ENCODE results near the gene IRF5.

IRF5 gene

GRCh38 chr7:128891942-128892269 lies 45.8 kb upstream of the IRF5 start:
- TF ChIP-seq ZFX (IDR thresholded peaks at IDR 0.05; ENCODE audit: borderline replicate concordance), result no peak
- TF ChIP-seq, protein P1, sequence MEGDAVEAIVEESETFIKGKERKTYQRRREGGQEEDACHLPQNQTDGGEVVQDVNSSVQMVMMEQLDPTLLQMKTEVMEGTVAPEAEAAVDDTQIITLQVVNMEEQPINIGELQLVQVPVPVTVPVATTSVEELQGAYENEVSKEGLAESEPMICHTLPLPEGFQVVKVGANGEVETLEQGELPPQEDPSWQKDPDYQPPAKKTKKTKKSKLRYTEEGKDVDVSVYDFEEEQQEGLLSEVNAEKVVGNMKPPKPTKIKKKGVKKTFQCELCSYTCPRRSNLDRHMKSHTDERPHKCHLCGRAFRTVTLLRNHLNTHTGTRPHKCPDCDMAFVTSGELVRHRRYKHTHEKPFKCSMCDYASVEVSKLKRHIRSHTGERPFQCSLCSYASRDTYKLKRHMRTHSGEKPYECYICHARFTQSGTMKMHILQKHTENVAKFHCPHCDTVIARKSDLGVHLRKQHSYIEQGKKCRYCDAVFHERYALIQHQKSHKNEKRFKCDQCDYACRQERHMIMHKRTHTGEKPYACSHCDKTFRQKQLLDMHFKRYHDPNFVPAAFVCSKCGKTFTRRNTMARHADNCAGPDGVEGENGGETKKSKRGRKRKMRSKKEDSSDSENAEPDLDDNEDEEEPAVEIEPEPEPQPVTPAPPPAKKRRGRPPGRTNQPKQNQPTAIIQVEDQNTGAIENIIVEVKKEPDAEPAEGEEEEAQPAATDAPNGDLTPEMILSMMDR (IDR thresholded peaks at IDR 0.05), result no peak
- no peak overlapping the region for H3K27ac ChIP-seq

DNA sequence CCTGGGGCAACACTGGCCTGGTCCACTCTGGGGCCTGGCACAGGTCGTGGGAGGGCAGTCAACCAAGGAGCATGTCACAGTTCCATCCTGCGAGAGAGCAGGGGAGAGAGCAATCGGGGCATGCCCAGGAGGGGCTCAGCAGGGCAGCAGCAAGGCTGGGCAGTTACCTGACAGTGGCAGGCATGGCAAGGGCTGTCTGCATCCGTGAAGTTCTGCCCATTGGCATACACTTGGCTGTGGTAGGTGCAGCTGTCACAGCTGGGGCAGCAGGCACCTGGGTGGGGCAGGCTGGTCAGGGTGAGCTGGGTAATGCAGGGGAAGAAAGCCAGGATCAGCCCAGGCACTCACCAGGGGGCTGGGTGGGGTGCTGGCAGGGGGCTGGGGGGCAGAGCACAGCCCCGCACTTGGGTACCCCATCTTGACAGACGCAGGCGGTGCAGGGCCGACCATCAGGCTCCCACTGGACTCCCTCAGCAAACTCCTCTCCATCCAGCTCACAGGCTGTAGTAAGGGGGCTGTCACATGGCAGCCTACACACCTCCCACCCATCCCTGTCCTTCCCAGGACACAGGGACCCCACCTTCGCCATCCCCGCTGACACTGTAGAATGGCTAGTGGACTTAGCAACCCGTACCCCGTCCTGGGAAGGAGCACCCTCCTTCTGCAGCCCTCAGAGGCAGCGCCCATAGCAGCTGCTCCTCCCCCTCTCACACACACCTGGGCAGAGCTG lies 45.0 kb upstream of the IRF5 start:
- TF ChIP-seq, protein P1 (IDR thresholded peaks at IDR 0.05), result no peak
- TF ChIP-seq ZFX (IDR thresholded peaks at IDR 0.05; ENCODE audit: borderline replicate concordance), result no peak
- H3K27ac ChIP-seq, result no peak overlapping the region

GRCh38 chr7:128893251-128894100 lies 44.3 kb upstream of the IRF5 start:
- no peak for TF ChIP-seq ZFX (IDR thresholded peaks at IDR 0.05; ENCODE audit: borderline replicate concordance)
- TF ChIP-seq, protein P1 (IDR thresholded peaks at IDR 0.05), result no peak
- H3K27ac ChIP-seq, result no peak overlapping the region

- H3K27ac ChIP-seq, result no peak overlapping the region
- TF ChIP-seq, protein P1 (IDR thresholded peaks at IDR 0.05), result no peak
- TF ChIP-seq ZFX (IDR thresholded peaks at IDR 0.05; ENCODE audit: borderline replicate concordance), result no peak
Observed at GRCh38 chr7:128894101-128894440, 43.7 kb upstream of the IRF5 start.

DNA sequence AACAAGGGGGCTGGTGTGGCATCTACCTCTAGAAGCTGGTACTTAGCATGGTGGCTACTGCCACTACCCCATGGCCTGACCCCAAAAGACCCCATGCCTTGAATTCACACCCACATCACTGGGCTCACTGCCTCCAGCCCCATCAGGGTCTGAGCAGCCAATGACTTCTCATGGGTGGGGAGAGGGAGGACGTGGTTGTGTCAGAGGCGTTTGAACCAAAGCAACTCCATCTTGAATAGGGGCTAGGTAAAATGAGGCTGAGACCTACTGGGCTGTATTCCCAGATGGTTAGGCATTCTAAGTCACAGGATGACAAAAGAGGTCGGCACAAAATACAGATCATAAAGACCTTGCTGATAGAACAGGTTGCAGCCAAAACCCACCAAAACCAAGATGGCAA lies 42.4 kb upstream of the IRF5 start:
- H3K27ac ChIP-seq, result no peak overlapping the region
- no peak for TF ChIP-seq ZFX (IDR thresholded peaks at IDR 0.05; ENCODE audit: borderline replicate concordance)
- TF ChIP-seq, protein P1 (IDR thresholded peaks at IDR 0.05), result no peak

GRCh38 chr7:128899392-128899791 lies 38.3 kb upstream of the IRF5 start:
- no peak overlapping the region for H3K27ac ChIP-seq

More at GRCh38 chr7:128899392-128899791, 38.3 kb upstream of the IRF5 start:
- no peak for TF ChIP-seq ZFX (IDR thresholded peaks at IDR 0.05; ENCODE audit: borderline replicate concordance)
- TF ChIP-seq, protein P1 (IDR thresholded peaks at IDR 0.05), result no peak

Data from 22Rv1 (cell line).